Neural cell (in vitro differentiated cells): ENCODE measurements around the gene PRKG1. TPM values are rescaled to one million over a fixed set of nuclear protein-coding genes. Genes with fewer than 3 reads are reported as not detected.

Experiments used
- H2AFZ ChIP-seq: fragments of 200-600, 300-800 bp; sonication (generic), shearing (Covaris generic); 2 replicates; pipeline ENCODE4 v1.6.0; 2014; ENCODE audit warnings: low read depth, mild to moderate bottlenecking, antibody characterized with exemption, low read length, moderate library complexity
- H3F3A ChIP-seq: fragments of 200-600 bp; shearing (Covaris generic); 2 replicates; pipeline ENCODE4 v1.6.1; 2016; ENCODE audit warnings: mild to moderate bottlenecking, moderate library complexity, mixed read lengths, antibody characterized with exemption, low read length; ENCODE audit not compliant: insufficient read depth, poor library complexity, severe bottlenecking
- H3K27ac ChIP-seq: fragments of 200-600, 300-800 bp; sonication (generic), shearing (Covaris generic); 2 replicates; pipeline ENCODE4 v1.5.1; 2014; ENCODE audit warnings: mild to moderate bottlenecking, low read length, moderate library complexity
- H3K27me3 ChIP-seq: fragments of 300-800, 200-600 bp; sonication (generic), shearing (Covaris generic); 2 replicates; pipeline ENCODE4 v1.6.0; 2014; ENCODE audit warnings: mild to moderate bottlenecking, low read depth, low read length, moderate library complexity; ENCODE audit not compliant: insufficient read depth
- H3K36me3 ChIP-seq: fragments of 300-800, 200-600 bp; sonication (generic), shearing (Covaris generic); 2 replicates; pipeline ENCODE4 v1.5.1; 2014; ENCODE audit warnings: mild to moderate bottlenecking, antibody characterized with exemption, low read length, moderate library complexity; ENCODE audit not compliant: insufficient read depth
- H3K4me2 ChIP-seq: fragments of 300-800, 200-600 bp; sonication (generic), shearing (Covaris generic); 2 replicates; pipeline ENCODE4 v1.6.0; 2014; ENCODE audit warnings: mild to moderate bottlenecking, low read length
- H3K4me3 ChIP-seq: fragments of 300-800, 200-600 bp; sonication (generic), shearing (Covaris generic); 2 replicates; pipeline ENCODE4 v1.5.1; 2014; ENCODE audit warnings: mild to moderate bottlenecking, low read length, moderate library complexity
- H3K79me2 ChIP-seq: fragments of 200-600 bp; shearing (Covaris generic); replicated peaks from 2 replicates; pipeline ENCODE4 v1.6.0; 2014; ENCODE audit warnings: mild to moderate bottlenecking, low read length, moderate library complexity; ENCODE audit not compliant: insufficient read depth
- H3K9ac ChIP-seq: fragments of 300-800, 200-600 bp; sonication (generic), shearing (Covaris generic); 2 replicates; pipeline ENCODE4 v1.6.1; 2016; ENCODE audit warnings: mild to moderate bottlenecking, low read length, mixed read lengths
- H3K9me2 ChIP-seq: fragments of 200-600 bp; shearing (Covaris generic); 2 replicates; pipeline ENCODE4 v1.6.1; 2016; ENCODE audit warnings: mild to moderate bottlenecking, low read length, mixed read lengths; ENCODE audit not compliant: insufficient read depth
- H3K9me3 ChIP-seq: fragments of 200-600, 300-800 bp; sonication (generic), shearing (Covaris generic); 2 replicates; pipeline ENCODE4 v1.6.1; 2016; ENCODE audit warnings: mild to moderate bottlenecking, mixed run types, low read length, moderate library complexity, mixed read lengths
- H4K20me1 ChIP-seq: fragments of 200-600 bp; shearing (Covaris generic); 2 replicates; pipeline ENCODE4 v1.6.1; 2016; ENCODE audit warnings: mild to moderate bottlenecking, mixed run types; ENCODE audit not compliant: insufficient read depth
- CTCF ChIP-seq: fragments of 450-650 bp; IDR thresholded peaks from 2 replicates; pipeline ENCODE4 v1.5.1; 2014; ENCODE audit warnings: antibody characterized with exemption, mild to moderate bottlenecking, moderate library complexity; ENCODE audit not compliant: poor library complexity, severe bottlenecking
- EP300 ChIP-seq: fragments of 450-650 bp; conservative IDR thresholded peaks from 2 replicates; pipeline ENCODE4 v1.6.1; 2014; ENCODE audit warnings: antibody characterized with exemption, mild to moderate bottlenecking, moderate library complexity; ENCODE audit not compliant: poor library complexity, severe bottlenecking
- EZH2 ChIP-seq: fragments of 200-600, 300-800 bp; shearing (Covaris generic), sonication (generic); IDR thresholded peaks from 2 replicates; pipeline ENCODE4 v1.6.1; 2014; ENCODE audit warnings: antibody characterized with exemption, low read length, borderline replicate concordance, mild to moderate bottlenecking; ENCODE audit not compliant: insufficient read depth, poor library complexity, severe bottlenecking
- MXI1 ChIP-seq: fragments of 450-650 bp; conservative IDR thresholded peaks from 2 replicates; pipeline ENCODE4 v1.6.1; 2014; ENCODE audit warnings: antibody characterized with exemption, mild to moderate bottlenecking; ENCODE audit not compliant: poor library complexity, severe bottlenecking
- POLR2AphosphoS5 ChIP-seq: IDR thresholded peaks from 2 replicates; pipeline ENCODE4 v1.6.1; 2012
- RAD21 ChIP-seq: fragments of 450-650 bp; conservative IDR thresholded peaks from 2 replicates; pipeline ENCODE4 v1.6.1; 2014; ENCODE audit warnings: antibody characterized with exemption, mild to moderate bottlenecking, moderate library complexity
- REST ChIP-seq: IDR thresholded peaks from 2 replicates; pipeline ENCODE4 v1.6.1; 2012; ENCODE audit warnings: borderline replicate concordance
- SMC3 ChIP-seq: fragments of 450-650 bp; conservative IDR thresholded peaks from 2 replicates; pipeline ENCODE4 v1.6.1; 2014; ENCODE audit warnings: antibody characterized with exemption, mild to moderate bottlenecking, moderate library complexity; ENCODE audit not compliant: poor library complexity
- TAF1 ChIP-seq: IDR thresholded peaks from 2 replicates; pipeline ENCODE4 v1.6.1; 2012; ENCODE audit warnings: low read depth
- polyA plus RNA-seq: library from polyadenylated mRNA; depleted of rRNA; stranded (reverse); fragments of >200 nt; gene quantifications from 2 replicates; pipeline ENCODE4 v1.2.3, GENCODE V29; 2014

The PRKG1 gene
- polyA plus RNA-seq, 1 donor from 2014 or later = 2.2 TPM

- no peak overlapping the region for H3K9ac ChIP-seq
- no peak overlapping the region for H2AFZ ChIP-seq
- H4K20me1 ChIP-seq = no peaks in the 10 kb centered on the region
- H3F3A ChIP-seq = no peaks in the 10 kb centered on the region
- H3K4me3 ChIP-seq = no peak overlapping the region
- H3K9me2 ChIP-seq = no peaks in the 10 kb centered on the region
- H3K79me2 ChIP-seq = no peaks in the 10 kb centered on the region
- TF ChIP-seq TAF1 = no peak
- TF ChIP-seq CTCF = no peak
- TF ChIP-seq EP300 = no peak
- TF ChIP-seq SMC3 = no peak
- TF ChIP-seq RAD21 = no peak
- no peak for TF ChIP-seq EZH2
- no peak overlapping the region for H3K27ac ChIP-seq
- no peaks in the 10 kb centered on the region for H3K9me3 ChIP-seq
- no peaks in the 10 kb centered on the region for H3K36me3 ChIP-seq
- H3K4me2 ChIP-seq = no peak overlapping the region
- H3K27me3 ChIP-seq = no peaks in the 10 kb centered on the region
Measured at GRCh38 chr10:52077814-52078213, 1003.5 kb downstream of the PRKG1 start.

- no peaks in the 10 kb centered on the region for H3K36me3 ChIP-seq
Measured at GRCh38 chr10:52078397-52078937, 1004.2 kb downstream of the PRKG1 start.

More at GRCh38 chr10:52078397-52078937, 1004.2 kb downstream of the PRKG1 start:
- no peaks in the 10 kb centered on the region for H3K9me2 ChIP-seq
- no peak overlapping the region for H3K9ac ChIP-seq
- H3F3A ChIP-seq = no peaks in the 10 kb centered on the region
- H2AFZ ChIP-seq = no peak overlapping the region
- H3K79me2 ChIP-seq = no peaks in the 10 kb centered on the region
- H3K9me3 ChIP-seq = no peaks in the 10 kb centered on the region
- H3K27ac ChIP-seq = no peak overlapping the region
- TF ChIP-seq SMC3 (no peak), EZH2 (no peak), TAF1 (no peak), MXI1 (no peak), REST (no peak), POLR2AphosphoS5 (no peak), EP300 (no peak), RAD21 (no peak), CTCF (no peak)
- no peak overlapping the region for H3K4me3 ChIP-seq
- H3K27me3 ChIP-seq = no peaks in the 10 kb centered on the region
- H3K4me2 ChIP-seq = no peak overlapping the region
- no peaks in the 10 kb centered on the region for H4K20me1 ChIP-seq
